LNCaP clone FGC (cell line): ENCODE results near the gene GADD45B.
A peak's percentile ranks its signal among the peaks of the same experiment; 100 is the strongest.
"Not testable (repeated sequence)": the region's sequence is repeated elsewhere in the genome, so short reads cannot be mapped to it uniquely, and the experiment has no call there.

Source experiments
- DNase-seq: peaks from one replicate; pipeline ENCODE4 v3.0.0-alpha.2; 2011; ENCODE audit warnings: low read depth
- H3K4me3 ChIP-seq: 2 replicates; pipeline ENCODE4 v1.5.1; 2011; ENCODE audit warnings: mild to moderate bottlenecking, low read depth, low read length, control low read depth
- CTCF ChIP-seq: IDR thresholded peaks from 2 replicates; pipeline ENCODE4 v1.5.1; 2012; ENCODE audit warnings: mild to moderate bottlenecking; ENCODE audit not compliant: control insufficient read depth, insufficient read depth; ENCODE audit errors: extremely low read depth

The GADD45B gene

GRCh38 chr19:2454962-2455850, 20.7 kb upstream of the GADD45B start:
- H3K4me3 ChIP-seq: peak overlapping the region; percentile 99
- DNase-seq: no peak
- no peak for TF ChIP-seq CTCF

GRCh38 chr19:2455851-2456570, 19.9 kb upstream of the GADD45B start:
- peak overlapping the region; percentile 99 for H3K4me3 ChIP-seq
- no peak for TF ChIP-seq CTCF
- DNase-seq: no peak

GRCh38 chr19:2457394-2458037, 18.4 kb upstream of the GADD45B start:
- H3K4me3 ChIP-seq: peak overlapping the region; percentile 18
- no peak for DNase-seq
- TF ChIP-seq CTCF: no peak

GRCh38 chr19:2458054-2458453, 17.9 kb upstream of the GADD45B start:
- H3K4me3 ChIP-seq: no peak overlapping the region
- DNase-seq: no peak
- TF ChIP-seq CTCF: no peak

GRCh38 chr19:2458776-2459175, 17.2 kb upstream of the GADD45B start:
- not testable (repeated sequence) for DNase-seq

GRCh38 chr19:2460245-2460644, 15.7 kb upstream of the GADD45B start:
- no peak for DNase-seq
- no peak overlapping the region for H3K4me3 ChIP-seq
- TF ChIP-seq CTCF: no peak

More at GRCh38 chr19:2458776-2459175, 17.2 kb upstream of the GADD45B start:
- not testable (repeated sequence) for H3K4me3 ChIP-seq

GRCh38 chr19:2461751-2462634, 13.9 kb upstream of the GADD45B start:
- DNase-seq: no peak

More at GRCh38 chr19:2461751-2462634, 13.9 kb upstream of the GADD45B start:
- H3K4me3 ChIP-seq: no peak overlapping the region
- no peak for TF ChIP-seq CTCF
